DMS114 treated with DMSO at 0.1 percent for 48 hours (cell line): ENCODE results near the gene COL15A1.

Source experiments
- DNase-seq: peaks from one replicate; lab custom pipeline; 2025; ENCODE audit not compliant: unreplicated experiment; lab: John Stamatoyannopoulos, UW

Gene COL15A1

DNA sequence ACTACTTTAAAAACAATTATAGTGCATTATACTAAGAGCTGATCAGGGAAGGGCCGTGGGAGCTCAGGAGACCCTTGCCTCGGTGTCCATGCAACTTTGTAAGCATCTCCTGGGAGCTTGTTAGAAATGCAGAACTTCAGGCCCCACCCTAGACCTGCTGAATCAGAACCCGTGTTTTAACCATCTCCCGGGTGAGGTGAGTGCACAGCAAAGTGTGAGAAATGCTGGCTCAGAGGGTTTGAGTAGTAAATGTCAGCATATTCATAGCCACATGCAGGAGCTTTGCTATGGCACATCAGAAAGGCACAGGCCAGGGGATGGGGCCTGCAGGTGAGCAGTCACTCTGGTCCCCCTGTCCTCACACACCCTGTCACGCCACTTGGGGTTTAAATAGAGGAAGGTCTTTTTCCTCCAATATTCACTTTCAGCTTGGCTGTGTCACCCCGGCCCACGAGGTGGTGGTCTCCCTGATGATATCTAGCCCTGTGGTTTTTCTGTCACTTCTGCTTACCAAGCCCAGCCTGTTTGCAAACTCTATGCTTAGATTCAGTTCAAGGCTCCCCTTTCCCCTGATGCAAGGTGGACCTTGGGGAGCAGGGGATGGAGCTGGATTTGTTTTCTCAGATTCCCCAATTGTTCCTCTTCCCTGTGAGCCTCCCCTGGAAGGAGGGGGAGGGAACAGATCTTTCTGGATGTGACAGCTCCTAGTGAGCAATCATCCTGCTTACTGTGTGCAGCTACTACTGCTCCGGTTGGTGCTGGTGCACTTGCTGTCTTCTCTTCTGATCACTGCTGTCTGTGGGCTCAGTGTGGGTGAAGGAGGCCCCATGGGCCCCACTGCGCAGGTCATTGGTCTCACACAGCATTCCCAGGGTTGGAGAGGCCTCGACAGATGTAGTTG, 109.4 kb downstream of the COL15A1 start:
- no peak for DNase-seq

DNA sequence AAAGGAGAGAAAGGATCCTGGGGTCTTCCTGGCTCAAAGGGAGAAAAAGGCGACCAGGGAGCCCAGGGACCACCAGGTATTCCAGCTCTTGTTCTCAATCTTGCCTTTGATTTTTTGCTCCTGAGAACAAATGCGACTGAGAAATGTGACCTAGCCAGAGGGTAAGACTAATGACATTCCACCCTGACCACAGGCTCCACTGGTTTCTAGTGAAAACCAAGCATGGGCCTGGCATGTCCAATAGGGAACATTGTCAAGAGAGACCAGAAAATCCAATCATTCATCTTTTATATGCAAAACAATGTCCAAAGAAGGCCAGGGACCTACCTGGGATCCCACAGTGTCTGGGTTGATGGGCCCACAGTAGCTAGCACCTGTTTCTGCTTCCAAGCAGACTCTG, 110.9 kb downstream of the COL15A1 start:
- DNase-seq = no peak

DNA sequence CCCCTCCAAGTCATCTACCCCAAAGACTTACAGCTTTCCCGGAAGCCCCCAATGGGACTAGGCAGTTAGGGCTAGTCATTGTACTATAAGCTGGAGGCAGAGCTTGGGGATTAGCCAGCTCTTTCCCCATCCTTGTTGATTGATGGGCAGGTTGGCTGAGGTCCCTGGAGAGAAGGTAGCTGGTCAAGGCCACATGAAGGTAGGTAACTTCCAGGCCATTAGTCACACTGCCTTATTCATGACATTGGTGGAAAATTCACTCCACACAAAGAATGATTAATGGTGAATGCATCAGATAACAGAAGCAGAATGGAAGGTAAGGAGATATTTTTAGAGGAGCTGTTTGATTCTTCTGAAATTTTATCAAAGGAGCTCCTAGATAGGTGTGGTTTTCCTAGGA, 111.7 kb downstream of the COL15A1 start:
- no peak for DNase-seq

DNA sequence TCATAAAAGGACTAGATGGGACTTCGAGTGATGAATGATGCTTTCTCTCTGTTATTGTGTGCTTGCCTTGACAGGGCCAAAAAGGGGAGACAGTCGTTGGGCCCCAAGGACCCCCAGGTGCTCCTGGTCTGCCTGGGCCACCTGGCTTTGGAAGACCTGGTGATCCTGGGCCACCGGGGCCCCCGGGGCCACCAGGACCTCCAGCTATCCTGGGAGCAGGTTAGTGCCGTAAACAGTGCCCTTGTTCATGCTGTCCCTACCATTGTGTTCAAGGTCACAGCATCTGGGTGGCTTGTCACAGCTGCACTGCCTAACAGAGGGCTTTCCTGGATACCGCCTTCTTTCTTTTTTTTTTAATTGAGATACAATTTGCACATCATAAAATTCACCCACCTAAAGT, 112.5 kb downstream of the COL15A1 start:
- no peak for DNase-seq

DNA sequence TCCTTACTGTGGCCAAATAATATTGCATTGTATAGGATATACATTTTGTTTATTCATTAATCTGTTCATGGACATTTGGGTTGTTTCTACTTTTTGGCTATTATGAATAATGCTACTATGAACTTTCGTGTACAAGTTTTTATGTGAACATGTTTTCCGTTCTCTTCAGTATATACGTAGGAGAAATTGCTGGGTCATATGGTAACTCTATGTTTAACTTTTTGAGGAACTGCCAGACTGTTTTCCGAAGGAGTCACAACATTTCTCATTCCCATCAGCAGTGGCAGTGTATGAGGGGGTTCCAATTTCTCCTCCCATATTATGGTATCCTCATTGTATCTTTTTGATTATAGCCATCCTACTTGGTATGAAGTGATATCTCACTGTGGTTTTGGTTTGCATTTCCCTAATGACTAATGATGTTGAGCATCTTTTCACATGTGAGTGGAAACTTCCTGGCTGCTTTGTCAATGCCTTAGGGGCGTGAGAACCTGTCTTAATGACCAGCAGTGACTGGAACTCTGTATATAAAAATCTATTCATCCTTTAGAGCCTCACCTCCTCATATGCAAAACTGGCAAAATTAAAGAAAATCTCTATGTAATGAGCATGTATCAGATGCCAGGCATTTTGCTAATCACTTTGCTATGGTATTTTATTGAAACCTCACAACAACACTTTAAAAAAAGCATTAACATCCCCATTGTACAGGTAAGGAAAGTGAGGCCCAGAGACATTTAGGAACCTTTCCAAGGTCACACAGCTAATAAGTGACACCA, 113.4 kb downstream of the COL15A1 start:
- DNase-seq = no peak

DNA sequence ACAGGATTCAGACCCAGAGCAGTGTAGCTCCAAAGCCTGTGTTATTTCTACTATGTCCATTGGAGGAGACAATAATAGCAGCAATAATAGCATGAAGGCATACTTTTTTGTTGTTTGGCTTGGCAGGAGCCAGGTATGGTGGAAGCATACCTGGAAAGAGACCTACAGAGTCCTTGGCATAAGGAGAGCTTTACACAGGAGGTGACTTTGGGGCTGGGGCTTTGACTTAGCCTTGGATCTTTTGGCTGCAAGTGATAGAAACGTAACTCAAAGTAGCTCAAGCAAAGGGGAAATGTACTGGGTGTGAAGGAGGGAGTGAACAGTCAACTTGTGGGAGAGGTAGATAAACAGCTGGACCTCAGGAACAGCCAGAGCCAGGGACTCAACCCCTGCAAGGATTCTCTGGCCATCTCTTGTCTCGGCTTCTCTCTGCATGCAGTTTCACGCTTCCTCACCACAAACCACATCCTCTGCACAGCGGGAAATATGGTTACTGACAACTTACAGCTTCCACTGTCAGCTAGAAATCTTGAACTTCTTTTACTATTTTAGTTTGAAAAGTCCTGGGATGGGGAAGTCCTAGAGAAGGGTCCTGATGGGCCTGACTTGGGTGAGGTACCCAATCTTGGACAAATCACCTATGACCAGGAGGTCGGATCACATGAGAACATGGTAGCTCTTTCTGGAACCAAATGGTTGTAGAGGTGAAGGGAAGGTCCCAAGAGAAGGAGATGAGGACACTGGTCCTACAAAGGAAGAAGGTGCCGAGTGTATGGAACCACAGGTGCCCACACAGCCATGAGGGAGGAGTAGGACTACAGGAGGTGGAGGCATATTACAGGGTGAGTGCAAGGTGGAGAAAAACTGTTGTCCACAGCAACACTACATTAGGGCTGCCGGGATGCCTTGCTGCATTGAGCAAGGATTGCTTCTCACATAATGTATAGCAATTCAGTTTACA, 114.2 kb downstream of the COL15A1 start:
- no peak for DNase-seq

DNA sequence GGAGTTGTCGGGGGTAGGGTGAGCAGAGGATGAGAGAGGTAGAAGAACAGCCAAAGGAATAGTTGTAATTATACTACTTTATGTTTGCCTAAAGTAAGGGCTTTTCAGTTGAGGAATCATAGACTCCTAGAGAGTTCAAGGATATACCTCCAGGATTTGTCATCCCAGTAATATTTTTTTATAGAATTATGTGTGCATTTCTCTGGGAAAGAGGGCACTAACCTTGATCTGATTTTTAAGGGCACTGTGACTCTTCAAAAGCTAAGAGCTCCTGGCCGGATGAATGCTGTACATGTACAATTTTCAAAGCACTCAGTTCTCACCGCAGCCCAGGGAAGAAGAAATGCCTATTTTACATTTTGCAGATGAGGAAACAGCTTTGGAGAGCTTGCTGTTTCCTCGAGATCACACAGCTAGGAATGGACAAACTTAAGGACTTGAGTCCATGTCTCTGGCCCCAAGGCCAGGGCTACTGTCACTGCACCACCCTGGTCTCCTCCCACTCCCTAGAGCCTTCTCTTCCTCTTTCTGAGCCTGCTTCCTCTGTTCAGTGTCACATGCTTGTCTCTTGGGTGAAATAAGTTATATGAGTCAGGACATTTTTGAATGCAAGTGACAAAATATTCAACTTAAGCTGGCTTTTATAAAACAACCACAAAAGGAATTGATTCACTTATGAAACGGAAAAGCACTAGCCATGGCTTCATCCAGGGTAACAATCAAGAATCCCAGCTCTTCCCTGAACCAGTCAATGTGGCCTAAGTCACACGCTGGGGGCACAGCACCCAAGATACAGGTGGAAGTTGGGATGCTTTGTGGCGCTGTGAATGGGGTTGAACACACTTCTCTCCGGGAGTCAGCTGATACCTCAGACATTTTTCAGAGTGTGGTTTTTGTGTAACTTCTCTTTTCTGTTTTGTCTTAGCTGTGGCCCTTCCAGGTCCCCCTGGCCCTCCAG, 115.5 kb downstream of the COL15A1 start:
- no peak for DNase-seq

DNA sequence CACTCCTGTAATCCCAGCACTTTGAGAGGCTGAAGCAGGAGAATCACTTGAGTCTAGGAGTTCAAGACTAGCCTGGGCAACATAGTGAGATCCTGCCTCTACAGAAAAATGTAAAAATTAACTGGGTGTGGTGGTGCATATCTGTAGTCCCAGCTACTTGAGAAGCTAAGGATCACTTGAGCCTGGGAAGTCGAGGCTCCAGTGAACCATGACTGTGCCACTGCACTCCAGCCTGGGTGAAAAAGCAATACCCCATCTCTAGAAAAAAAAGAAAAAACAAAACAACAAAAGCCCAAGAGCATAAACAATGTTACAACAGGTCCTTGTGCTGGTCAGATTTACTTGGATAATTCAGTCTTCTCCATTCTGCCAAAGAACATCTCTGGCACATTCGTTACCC, 116.9 kb downstream of the COL15A1 start:
- no peak for DNase-seq

DNA sequence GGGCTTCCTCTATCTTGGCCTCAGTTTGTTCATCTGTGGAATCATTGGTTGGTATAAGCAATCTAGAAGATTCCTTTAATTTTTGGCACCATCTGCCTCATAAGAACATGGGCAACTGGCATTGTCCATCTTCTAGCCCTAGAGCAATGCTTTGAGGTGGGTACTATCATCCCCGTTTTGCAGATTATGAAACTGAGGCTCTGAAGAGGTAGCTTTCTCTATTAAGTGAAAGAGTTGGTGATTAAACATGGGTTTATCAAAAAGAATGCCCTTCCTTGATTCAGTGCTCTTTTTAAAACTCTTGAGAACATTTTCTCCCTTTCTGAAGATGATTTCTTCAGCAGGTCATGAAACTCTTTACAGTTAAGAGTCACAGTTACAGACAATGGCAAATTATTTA, 118.8 kb downstream of the COL15A1 start:
- no peak for DNase-seq

DNA sequence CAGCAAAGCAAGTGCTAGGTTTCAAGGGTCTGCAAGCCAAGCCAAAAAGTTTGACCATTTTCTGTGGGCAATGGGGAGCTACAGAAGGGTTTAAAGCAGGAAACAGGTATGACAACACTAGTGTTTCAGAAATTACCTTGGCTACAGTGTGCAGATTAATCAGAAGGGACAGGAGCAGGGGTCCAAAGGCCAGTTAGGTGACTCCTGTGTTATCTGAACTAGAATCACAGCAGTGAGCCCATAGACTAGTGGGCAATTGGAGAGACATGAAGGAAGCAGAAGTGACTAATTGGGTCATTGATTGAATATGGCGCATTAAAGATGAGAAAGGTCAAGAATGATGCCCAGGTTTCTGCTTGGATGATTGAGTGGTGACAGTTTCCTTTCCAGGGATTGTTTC, 119.8 kb downstream of the COL15A1 start:
- DNase-seq = no peak

DNA sequence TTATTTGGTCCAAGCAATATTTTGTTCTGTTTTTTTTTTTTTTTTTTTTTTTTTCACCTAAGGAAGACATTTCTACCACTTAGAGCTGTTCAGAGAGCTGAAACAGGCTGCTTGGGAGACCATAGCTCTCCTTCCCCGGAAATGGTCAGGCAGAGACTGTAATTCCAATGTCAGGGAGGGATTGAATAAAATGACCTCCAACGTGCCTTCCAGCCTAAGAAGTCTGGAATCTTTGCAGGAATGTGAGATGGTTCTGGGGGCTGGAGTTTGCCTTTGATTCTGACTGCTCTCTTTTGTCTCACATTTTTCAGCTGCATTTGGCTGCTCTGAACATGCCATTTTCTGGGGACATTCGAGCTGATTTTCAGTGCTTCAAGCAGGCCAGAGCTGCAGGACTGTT, 122.9 kb downstream of the COL15A1 start:
- no peak for DNase-seq

DNA sequence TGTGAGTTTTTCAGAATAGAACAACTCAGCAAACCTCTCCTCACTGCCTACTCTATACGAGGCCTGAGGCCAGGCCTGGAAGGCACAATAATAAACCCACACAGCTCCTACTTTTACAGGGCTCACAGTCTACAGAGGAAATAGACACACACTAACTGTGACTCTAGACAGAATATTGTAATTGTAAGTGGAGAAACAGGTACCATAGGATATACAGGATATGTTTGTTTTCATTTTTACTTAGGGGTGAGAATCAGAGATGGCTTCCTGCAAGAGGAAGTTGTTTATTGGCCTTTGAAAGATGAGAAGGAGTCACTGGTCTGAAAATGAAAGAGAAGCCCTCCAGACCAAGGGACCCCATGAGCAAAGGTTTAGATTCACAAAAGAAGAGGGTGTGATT, 125.4 kb downstream of the COL15A1 start:
- no peak for DNase-seq

DNA sequence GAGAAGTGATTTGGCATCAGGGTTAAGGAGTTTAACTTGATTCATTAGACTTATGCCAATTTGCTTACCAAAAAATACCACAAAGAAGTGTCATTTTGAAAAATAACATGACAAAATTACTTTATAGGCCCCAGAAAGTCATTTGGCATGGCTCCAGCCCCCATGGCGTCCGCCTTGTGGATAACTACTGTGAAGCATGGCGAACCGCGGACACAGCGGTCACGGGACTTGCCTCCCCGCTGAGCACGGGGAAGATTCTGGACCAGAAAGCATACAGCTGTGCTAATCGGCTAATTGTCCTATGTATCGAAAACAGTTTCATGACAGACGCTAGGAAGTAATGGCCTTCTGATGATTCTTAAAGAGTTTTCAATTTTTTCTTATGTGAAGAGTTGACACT, 125.8 kb downstream of the COL15A1 start:
- no peak for DNase-seq

DNA sequence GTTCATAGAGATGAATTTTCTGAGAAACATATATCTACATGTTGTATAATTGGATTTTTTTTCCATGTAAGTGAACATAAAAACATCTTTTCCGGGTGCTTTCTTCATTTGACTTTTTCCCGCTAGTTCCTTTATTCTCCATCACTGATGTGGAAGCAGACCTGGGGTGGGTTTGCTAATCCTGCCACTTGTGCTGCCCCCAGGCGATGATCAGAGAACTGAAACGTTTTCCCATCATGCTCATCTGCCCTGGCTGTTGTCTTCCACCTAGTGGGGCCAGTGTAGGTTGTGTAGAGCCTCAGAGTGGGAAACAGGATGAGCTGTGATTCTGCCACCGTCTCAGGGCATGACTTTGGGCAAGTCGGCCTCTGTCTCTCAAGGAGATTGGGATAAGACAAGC, 127.0 kb downstream of the COL15A1 start:
- no peak for DNase-seq

DNA sequence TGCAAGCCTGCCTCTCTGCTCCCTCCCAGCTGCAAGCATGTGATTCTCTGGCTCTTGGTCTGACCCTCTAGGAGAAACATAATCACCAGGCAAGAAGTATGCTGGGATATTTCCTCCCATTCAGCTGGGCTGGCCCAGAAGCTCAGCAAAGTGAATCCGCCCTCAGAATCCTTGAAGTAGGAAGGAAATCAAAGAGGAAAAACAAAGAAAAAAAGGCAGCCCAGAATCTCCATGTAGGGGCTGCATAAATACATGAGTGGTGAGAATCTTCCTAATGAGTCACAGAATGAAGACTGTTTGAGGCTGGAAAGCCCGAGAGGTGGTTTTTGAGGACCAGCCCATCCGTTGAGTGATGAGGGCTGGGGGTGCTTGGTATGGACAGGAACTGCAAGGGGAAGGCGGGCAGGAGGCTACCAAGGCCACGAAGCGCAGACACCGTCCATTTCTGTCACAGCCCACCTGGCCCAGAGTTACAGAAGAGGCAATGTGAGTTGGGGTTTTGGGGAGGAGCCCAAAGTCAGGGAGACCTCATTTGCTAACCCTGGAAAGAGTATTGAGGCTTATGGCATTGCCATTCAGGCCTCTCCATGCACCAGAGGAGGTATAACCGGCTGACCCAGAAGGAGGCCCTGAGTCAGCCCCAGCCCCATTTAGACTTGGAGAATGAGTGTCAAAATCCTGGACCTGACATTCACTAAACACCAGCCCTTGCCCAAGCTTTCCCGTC, 127.8 kb downstream of the COL15A1 start:
- no peak for DNase-seq

DNA sequence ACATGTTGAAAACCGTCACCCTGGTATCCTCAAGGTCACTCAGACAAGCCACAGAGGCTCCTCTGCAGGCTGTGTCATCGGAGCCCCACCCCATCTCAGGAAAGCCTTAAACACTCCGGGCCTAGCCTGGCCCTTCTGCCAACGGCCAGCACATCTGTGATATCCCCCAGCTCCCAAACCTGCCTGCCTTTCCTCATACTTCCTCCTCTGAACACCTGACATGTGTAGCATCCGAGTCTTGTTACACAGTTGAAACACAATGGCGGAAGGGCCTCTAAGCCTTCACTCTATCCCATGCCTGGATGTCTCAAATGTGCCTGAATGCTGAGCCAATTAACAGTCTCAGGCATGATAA, 128.3 kb downstream of the COL15A1 start:
- no peak for DNase-seq

DNA sequence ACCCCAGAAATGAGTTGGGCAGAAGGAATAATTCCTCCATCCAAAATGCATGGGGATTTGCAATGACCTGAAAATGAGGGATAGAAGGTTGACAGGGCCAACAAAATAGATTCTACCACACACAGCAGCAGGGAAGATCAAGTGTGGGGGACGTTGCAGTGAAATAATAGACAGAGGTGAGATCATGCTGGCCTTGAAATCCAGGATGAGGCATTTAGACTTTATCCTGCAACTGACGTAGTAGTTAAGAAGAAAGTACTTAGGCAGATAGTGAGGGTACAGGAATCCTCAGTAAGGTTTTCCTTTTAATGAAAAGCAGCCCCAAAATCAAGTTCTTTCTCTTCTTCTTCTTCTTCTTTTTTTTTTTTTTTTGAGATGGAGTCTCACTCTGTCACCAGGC, 129.6 kb downstream of the COL15A1 start:
- DNase-seq = no peak

DNA sequence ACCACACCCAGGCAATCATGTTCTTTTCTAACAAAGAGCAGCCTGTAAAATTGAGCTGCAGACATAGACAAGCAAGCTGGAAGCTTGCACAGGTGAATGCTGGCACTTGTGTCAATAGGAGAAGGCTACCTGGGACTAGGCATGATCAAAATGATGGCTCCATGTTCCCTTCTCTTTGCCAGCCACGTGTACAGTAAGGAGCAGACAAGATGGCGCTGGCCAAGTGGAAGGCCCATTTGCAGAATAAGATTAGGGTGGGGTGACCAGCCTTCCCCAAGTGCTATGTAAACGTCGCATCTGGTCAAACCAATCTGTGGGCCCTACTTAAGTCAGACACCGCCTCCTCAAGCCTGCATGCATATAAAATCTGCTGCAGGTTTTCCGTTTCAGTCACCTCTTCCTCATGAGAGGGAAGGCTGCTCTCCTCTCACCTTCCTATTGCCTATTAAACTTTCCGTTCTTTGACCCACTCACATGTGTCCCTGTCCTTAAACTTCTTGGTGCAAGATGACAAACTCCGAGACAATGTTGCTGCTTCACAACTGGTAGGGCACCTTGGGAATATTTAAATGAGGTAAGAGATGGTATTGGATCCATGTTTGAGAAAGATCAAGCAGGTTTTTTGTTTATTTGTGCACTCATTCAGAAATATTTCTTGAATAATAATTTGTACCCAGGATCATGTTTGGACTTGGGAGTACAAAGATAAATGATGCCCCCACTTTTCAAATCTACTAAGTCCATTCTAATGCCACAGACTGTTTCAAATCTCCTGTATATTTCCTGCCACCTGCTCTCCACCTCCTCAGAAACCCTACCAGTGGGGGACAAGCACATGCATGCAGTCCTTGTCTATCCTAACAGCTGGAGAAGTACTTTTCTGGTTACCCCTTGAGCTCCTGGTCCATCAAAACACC, 130.5 kb downstream of the COL15A1 start:
- DNase-seq = no peak

DNA sequence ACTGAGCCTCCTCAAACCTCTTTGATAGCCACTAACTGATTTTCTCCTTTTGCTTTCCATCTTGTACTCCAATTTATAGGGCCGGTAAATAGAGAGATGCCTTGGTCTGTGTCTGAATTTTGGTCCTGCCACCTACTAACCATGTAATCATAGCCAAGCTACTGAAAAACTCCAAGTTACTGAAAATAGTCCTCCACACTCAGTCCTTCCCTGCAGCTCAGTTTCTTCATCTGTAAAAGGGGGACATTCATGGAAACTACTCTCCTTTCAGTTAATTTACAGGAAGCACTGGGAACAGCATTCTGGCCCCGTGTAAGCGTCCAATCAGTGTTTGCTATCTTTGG, 131.2 kb downstream of the COL15A1 start:
- no peak for DNase-seq
